Measurements from ENCODE around the gene IGFBPL1.

The IGFBPL1 gene

GRCh38 chr9:38451162-38451561 lies 26.9 kb upstream of the IGFBPL1 start:
- TF ChIP-seq PATZ1 (CRISPR knock-in tag; IDR thresholded peaks at IDR 0.05; ENCODE audit: borderline replicate concordance) (no peak), CREB5 (CRISPR knock-in tag; IDR thresholded peaks at IDR 0.05; ENCODE audit: low read depth) (no peak), OSR1 (CRISPR knock-in tag; IDR thresholded peaks at IDR 0.05) (no peak), PPARA (CRISPR knock-in tag; IDR thresholded peaks at IDR 0.05; ENCODE audit: borderline replicate concordance) (no peak), TSHZ2 (CRISPR knock-in tag; IDR thresholded peaks at IDR 0.05) (no peak), TCF4 (CRISPR knock-in tag; IDR thresholded peaks at IDR 0.05; ENCODE audit: borderline replicate concordance) (no peak), ARNTL (CRISPR knock-in tag; IDR thresholded peaks at IDR 0.05; ENCODE audit: borderline replicate concordance, low read depth) (no peak), SNAI2 (CRISPR knock-in tag; IDR thresholded peaks at IDR 0.05) (no peak), ZFP30 (CRISPR knock-in tag; IDR thresholded peaks at IDR 0.05) (no peak)
- ATAC-seq, result no peak

GRCh38 chr9:38447703-38448102 lies 23.4 kb upstream of the IGFBPL1 start:
- TF ChIP-seq ARNTL (CRISPR knock-in tag; IDR thresholded peaks at IDR 0.05; ENCODE audit: borderline replicate concordance, low read depth), result no peak
- TF ChIP-seq CSDC2 (CRISPR knock-in tag; IDR thresholded peaks at IDR 0.05), result no peak
- no peak for TF ChIP-seq ZNF8 (CRISPR knock-in tag; IDR thresholded peaks at IDR 0.05)
- no peak for TF ChIP-seq PATZ1 (CRISPR knock-in tag; IDR thresholded peaks at IDR 0.05; ENCODE audit: borderline replicate concordance)
- TF ChIP-seq CSRNP3 (CRISPR knock-in tag; IDR thresholded peaks at IDR 0.05), result no peak
- TF ChIP-seq SNAI2 (CRISPR knock-in tag; IDR thresholded peaks at IDR 0.05), result no peak
- no peak for TF ChIP-seq RARB (CRISPR knock-in tag; IDR thresholded peaks at IDR 0.05)
- ATAC-seq, result no peak

GRCh38 chr9:38445154-38446043 lies 21.1 kb upstream of the IGFBPL1 start:
- no peak for TF ChIP-seq ZC3H10 (CRISPR knock-in tag; IDR thresholded peaks at IDR 0.05)
- TF ChIP-seq ZNF565 (CRISPR knock-in tag; conservative IDR thresholded peaks at IDR 0.05; ENCODE audit: low read depth), result no peak
- TF ChIP-seq CSDC2 (CRISPR knock-in tag; IDR thresholded peaks at IDR 0.05), result no peak
- TF ChIP-seq ARNTL (CRISPR knock-in tag; IDR thresholded peaks at IDR 0.05; ENCODE audit: borderline replicate concordance, low read depth), result no peak
- TF ChIP-seq ESRRG (CRISPR knock-in tag; IDR thresholded peaks at IDR 0.05), result no peak
- no peak for TF ChIP-seq ZFP30 (CRISPR knock-in tag; IDR thresholded peaks at IDR 0.05)
- no peak for TF ChIP-seq PPARA (CRISPR knock-in tag; IDR thresholded peaks at IDR 0.05; ENCODE audit: borderline replicate concordance)
- no peak for TF ChIP-seq ZNF70 (CRISPR knock-in tag; IDR thresholded peaks at IDR 0.05)
- TF ChIP-seq CSRNP3 (CRISPR knock-in tag; IDR thresholded peaks at IDR 0.05), result no peak
- no peak for ATAC-seq
